NCI-H2196 treated with DMSO at 0.1 percent for 48 hours (cell line): ENCODE data around the gene IQSEC2.

Experiments used
- DNase-seq: peaks from one replicate; lab custom pipeline; 2025; ENCODE audit not compliant: unreplicated experiment; lab: John Stamatoyannopoulos, UW

Gene IQSEC2

GRCh38 chrX:53281321-53281822 lies at the start of gene IQSEC2:
Gene IQSEC2, minus strand, starts transcription at chrX:53281584.
- peak; percentile 16 for DNase-seq

- no peak for DNase-seq
Measured at GRCh38 chrX:53330331-53330730, 48.9 kb upstream of the IQSEC2 start.

- no peak for DNase-seq
Measured at GRCh38 chrX:53324803-53325202, 43.4 kb upstream of the IQSEC2 start.

- no peak for DNase-seq
Measured at GRCh38 chrX:53324085-53324484, 42.7 kb upstream of the IQSEC2 start.

- DNase-seq = no peak
Measured at GRCh38 chrX:53323196-53323595, 41.8 kb upstream of the IQSEC2 start.

GRCh38 chrX:53321943-53322497 lies 40.6 kb upstream of the IQSEC2 start:
- DNase-seq = no peak

GRCh38 chrX:53321230-53321942 lies 40.0 kb upstream of the IQSEC2 start:
- no peak for DNase-seq

- no peak for DNase-seq
Measured at GRCh38 chrX:53320543-53321229, 39.3 kb upstream of the IQSEC2 start.

GRCh38 chrX:53319614-53320542 lies 38.5 kb upstream of the IQSEC2 start:
- no peak for DNase-seq

- DNase-seq = no peak
Measured at GRCh38 chrX:53318766-53319353, 37.5 kb upstream of the IQSEC2 start.

GRCh38 chrX:53317365-53318069 lies 36.1 kb upstream of the IQSEC2 start:
- DNase-seq = no peak

- no peak for DNase-seq
Measured at GRCh38 chrX:53316860-53317237, 35.5 kb upstream of the IQSEC2 start.

GRCh38 chrX:53316111-53316859 lies 34.9 kb upstream of the IQSEC2 start:
- no peak for DNase-seq

GRCh38 chrX:53313728-53314105 lies 32.3 kb upstream of the IQSEC2 start:
- DNase-seq = no peak

GRCh38 chrX:53312946-53313727 lies 31.8 kb upstream of the IQSEC2 start:
- DNase-seq = no peak

GRCh38 chrX:53309837-53310236 lies 28.5 kb upstream of the IQSEC2 start:
- no peak for DNase-seq

- DNase-seq = no peak
Measured at GRCh38 chrX:53308836-53309235, 27.5 kb upstream of the IQSEC2 start.
